ENCODE results near the gene ARL2. TPM values are rescaled to one million over a fixed set of nuclear protein-coding genes. Genes with fewer than 3 reads are reported as not detected.
A peak's percentile ranks its signal among the peaks of the same experiment; 100 is the strongest.

ARL2 gene
- 73.0 TPM for polyA plus RNA-seq (2013)

DNA sequence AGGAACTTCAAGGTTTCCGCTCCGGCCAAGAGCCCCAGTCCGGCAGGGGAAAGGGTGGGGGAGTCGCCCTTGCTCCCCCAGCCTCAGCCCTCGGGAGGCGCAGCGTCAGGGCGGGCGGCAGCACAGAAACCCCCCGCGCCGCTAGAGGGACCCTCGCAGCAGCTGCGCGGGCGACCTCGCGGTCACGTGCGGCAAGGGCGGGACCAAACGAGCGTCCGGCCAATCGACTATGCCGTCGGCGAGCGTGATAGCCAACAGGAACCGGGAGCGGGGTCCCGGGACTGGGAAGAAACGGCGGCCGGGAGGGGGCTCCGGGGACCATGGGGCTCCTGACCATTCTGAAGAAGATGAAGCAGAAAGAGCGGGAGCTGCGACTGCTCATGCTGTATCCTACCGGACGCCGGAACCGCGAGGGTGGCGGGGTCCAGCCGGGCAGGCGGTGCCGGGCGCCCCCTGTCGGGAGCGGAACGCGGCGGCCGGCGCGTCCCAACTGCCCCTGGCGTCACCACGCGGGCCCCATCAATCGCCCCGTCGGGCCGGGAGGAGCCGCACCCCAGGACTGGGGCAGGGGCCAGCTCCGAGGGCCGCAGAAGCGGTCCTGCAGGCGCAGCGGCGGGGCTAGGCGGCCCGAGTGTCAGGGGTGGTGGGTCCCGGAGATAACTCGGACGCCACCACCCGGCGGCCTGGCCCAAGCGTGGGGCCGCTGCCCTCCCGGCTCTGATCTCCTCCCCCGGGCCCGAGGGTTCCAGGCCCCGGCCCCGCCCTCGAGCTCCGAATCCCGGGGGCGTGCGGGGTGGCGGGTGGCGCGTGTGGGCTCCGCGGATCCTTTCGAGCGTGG lies at the start of gene ARL2:
TSS of gene ARL2 (plus strand) at position 273 of the 838 bp plus-strand sequence. CDS start at position 321, 48 bp downstream.
- Histone ChIP-seq H3K4me1 (ENCODE audit: control extremely low read depth in 1 of 4, control insufficient read depth in 4 of 4, insufficient read depth in 4 of 4, low read length in 3 of 4) (peaks cover 0 to 27% (median 24%) of the 10 kb centered on the region in 4 experiments), H3K4me3 (ENCODE audit: control insufficient read depth in 1 of 7, extremely low read depth in 1 of 7, insufficient read depth in 4 of 7, low read depth in 2 of 7, low read length in 6 of 7) (peak within 1 kb of the TSS; percentile 65 to 82 (median 70)), H3K36me3 (ENCODE audit: control insufficient read depth in 4 of 4, insufficient read depth in 4 of 4, low read length in 3 of 4) (peaks cover 0 to 25% (median 14%) of the 10 kb centered on the region in 4 experiments), H3K27ac (ENCODE audit: insufficient read depth in 1 of 2, low read depth in 1 of 2, low read length in 2 of 2, poor library complexity in 1 of 2, severe bottlenecking in 2 of 2) (peak within 1 kb of the TSS; percentile 90 to 93), H3K27me3 (replicated peaks in 2 of 5; ENCODE audit: control insufficient read depth in 4 of 5, insufficient read depth in 5 of 5, low read length in 4 of 5) (no peaks in the 10 kb centered on the region), H3K9me3 (ENCODE audit: control extremely low read depth in 1 of 5, control insufficient read depth in 4 of 5, insufficient read depth in 2 of 5, low read depth in 1 of 5, low read length in 4 of 5) (no peaks in the 10 kb centered on the region)
- ChIA-PET POLR2A (interaction anchor here (0.6 to 1.6 kb wide), 5 partner anchors 10 to 412 kb away, joined by 3 to 5 read pairs (median 3); partner anchors contain the start of gene ZNHIT2), CTCF (interaction anchor here (0.7 to 3.3 kb wide), 24 partner anchors 12 to 178 kb away, joined by 3 to 41 read pairs (median 4); partner anchors contain the start of genes BATF2, SAC3D1, SNX15 and TM7SF2)
- peak; percentile 95 to 96 (median 95) for DNase-seq
- 0% methylated on average over 89 of the region's 96 CpGs for WGBS (ENCODE audit: insufficient coverage)

DNA sequence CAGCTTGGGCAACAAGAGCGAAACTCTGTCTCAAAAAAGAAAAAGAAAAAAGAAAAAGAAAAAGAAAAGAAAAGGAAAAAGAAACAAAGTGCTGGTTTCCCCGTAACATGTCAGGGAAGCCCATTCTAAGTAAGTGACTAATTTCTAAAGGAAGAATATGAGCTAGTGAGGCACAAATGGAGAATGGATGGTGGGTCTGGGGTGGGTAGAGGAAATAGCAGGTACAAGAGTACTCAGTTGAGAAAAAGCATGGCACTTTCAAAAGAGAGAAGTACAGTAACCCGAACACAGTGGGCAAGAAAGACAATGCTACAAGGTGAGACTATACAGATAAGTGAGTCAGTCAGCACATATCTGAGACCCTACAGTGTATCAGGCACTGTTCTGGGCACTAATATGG lies 46.6 kb upstream of the ARL2 start:
- H3K4me3 ChIP-seq (ENCODE audit: control insufficient read depth in 1 of 7, extremely low read depth in 1 of 7, insufficient read depth in 4 of 7, low read depth in 2 of 7, low read length in 6 of 7): no peak overlapping the region
- CTCF ChIA-PET: interaction anchor here (1.6 kb wide), 1 partner anchor 29 kb away, joined by 5 read pairs; the partner anchor contains the start of gene BATF2
- no peak for DNase-seq
- 97% methylated on average over 3 of the region's 3 CpGs for WGBS (ENCODE audit: insufficient coverage)
- peaks cover 0 to 12% (median 9%) of the 10 kb centered on the region in 4 experiments for H3K4me1 ChIP-seq (ENCODE audit: control extremely low read depth in 1 of 4, control insufficient read depth in 4 of 4, insufficient read depth in 4 of 4, low read length in 3 of 4)
- H3K36me3 ChIP-seq (ENCODE audit: control insufficient read depth in 4 of 4, insufficient read depth in 4 of 4, low read length in 3 of 4): no peaks in the 10 kb centered on the region
- H3K27ac ChIP-seq (ENCODE audit: insufficient read depth in 1 of 2, low read depth in 1 of 2, low read length in 2 of 2, poor library complexity in 1 of 2, severe bottlenecking in 2 of 2): no peak overlapping the region
- H3K27me3 ChIP-seq (replicated peaks in 2 of 5; ENCODE audit: control insufficient read depth in 4 of 5, insufficient read depth in 5 of 5, low read length in 4 of 5): peaks cover 0 to 16% (median 7%) of the 10 kb centered on the region in 5 experiments
- no peaks in the 10 kb centered on the region for H3K9me3 ChIP-seq (ENCODE audit: control extremely low read depth in 1 of 5, control insufficient read depth in 4 of 5, insufficient read depth in 2 of 5, low read depth in 1 of 5, low read length in 4 of 5)
- POLR2A ChIA-PET: interaction anchor here (1.0 kb wide), 1 partner anchor 12 kb away, joined by 4 read pairs; no protein-coding TSS in a partner anchor

DNA sequence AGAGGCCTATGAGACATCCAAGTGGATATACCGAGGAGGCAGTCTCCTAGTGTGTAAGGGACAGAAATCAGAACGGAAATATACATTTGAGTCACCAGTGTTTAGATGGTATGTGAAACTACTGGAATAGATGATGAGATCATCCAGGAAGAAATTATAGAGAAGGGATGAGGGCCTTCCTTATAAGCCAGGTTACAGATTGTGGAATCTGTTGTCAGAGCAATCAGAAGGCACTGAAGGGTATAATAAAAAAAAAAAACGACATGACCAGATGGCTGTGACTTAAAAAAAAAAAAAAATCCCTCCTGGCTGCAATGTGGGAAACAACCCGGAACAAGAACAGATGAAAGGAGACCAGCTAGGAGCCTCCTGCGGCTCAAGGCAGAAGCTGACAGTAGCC lies 44.8 kb upstream of the ARL2 start:
- Histone ChIP-seq H3K4me3 (ENCODE audit: control insufficient read depth in 1 of 7, extremely low read depth in 1 of 7, insufficient read depth in 4 of 7, low read depth in 2 of 7, low read length in 6 of 7) (no peak overlapping the region), H3K4me1 (ENCODE audit: control extremely low read depth in 1 of 4, control insufficient read depth in 4 of 4, insufficient read depth in 4 of 4, low read length in 3 of 4) (peaks cover 0 to 12% (median 9%) of the 10 kb centered on the region in 4 experiments), H3K27ac (ENCODE audit: insufficient read depth in 1 of 2, low read depth in 1 of 2, low read length in 2 of 2, poor library complexity in 1 of 2, severe bottlenecking in 2 of 2) (no peak overlapping the region), H3K27me3 (replicated peaks in 2 of 5; ENCODE audit: control insufficient read depth in 4 of 5, insufficient read depth in 5 of 5, low read length in 4 of 5) (peaks cover 0 to 18% (median 7%) of the 10 kb centered on the region in 5 experiments), H3K9me3 (ENCODE audit: control extremely low read depth in 1 of 5, control insufficient read depth in 4 of 5, insufficient read depth in 2 of 5, low read depth in 1 of 5, low read length in 4 of 5) (no peaks in the 10 kb centered on the region), H3K36me3 (ENCODE audit: control insufficient read depth in 4 of 4, insufficient read depth in 4 of 4, low read length in 3 of 4) (no peaks in the 10 kb centered on the region)
- no peak for DNase-seq
- POLR2A ChIA-PET: no interaction called here
- CTCF ChIA-PET: interaction anchor here (1.2 kb wide), 1 partner anchor 16 kb away, joined by 3 read pairs; no protein-coding TSS in a partner anchor
- WGBS (ENCODE audit: insufficient coverage): 81% methylated on average over 5 of the region's 5 CpGs

- Histone ChIP-seq H3K4me3 (ENCODE audit: control insufficient read depth in 1 of 7, extremely low read depth in 1 of 7, insufficient read depth in 4 of 7, low read depth in 2 of 7, low read length in 6 of 7) (no peak overlapping the region), H3K36me3 (ENCODE audit: control insufficient read depth in 4 of 4, insufficient read depth in 4 of 4, low read length in 3 of 4) (no peaks in the 10 kb centered on the region), H3K9me3 (ENCODE audit: control extremely low read depth in 1 of 5, control insufficient read depth in 4 of 5, insufficient read depth in 2 of 5, low read depth in 1 of 5, low read length in 4 of 5) (no peaks in the 10 kb centered on the region), H3K4me1 (ENCODE audit: control extremely low read depth in 1 of 4, control insufficient read depth in 4 of 4, insufficient read depth in 4 of 4, low read length in 3 of 4) (peaks cover 0 to 12% (median 9%) of the 10 kb centered on the region in 4 experiments), H3K27ac (ENCODE audit: insufficient read depth in 1 of 2, low read depth in 1 of 2, low read length in 2 of 2, poor library complexity in 1 of 2, severe bottlenecking in 2 of 2) (no peak overlapping the region), H3K27me3 (replicated peaks in 2 of 5; ENCODE audit: control insufficient read depth in 4 of 5, insufficient read depth in 5 of 5, low read length in 4 of 5) (peaks cover 0 to 18% (median 7%) of the 10 kb centered on the region in 5 experiments)
- DNase-seq: peak in 2 of 3 donors; percentile 24 to 37
- ChIA-PET CTCF (no interaction called here), POLR2A (no interaction called here)
- 85% methylated on average over 7 of the region's 8 CpGs for WGBS (ENCODE audit: insufficient coverage)
Measured at GRCh38 chr11:64970731-64971151, 43.2 kb upstream of the ARL2 start.

- H3K4me3 ChIP-seq (ENCODE audit: control insufficient read depth in 1 of 7, extremely low read depth in 1 of 7, insufficient read depth in 4 of 7, low read depth in 2 of 7, low read length in 6 of 7): peak within 1 kb of the TSS in 4 of 7 experiments; percentile 25 to 56 (median 42)
- peak; percentile 79 to 90 (median 86) for DNase-seq
- peaks cover 0 to 18% (median 7%) of the 10 kb centered on the region in 5 experiments for H3K27me3 ChIP-seq (replicated peaks in 2 of 5; ENCODE audit: control insufficient read depth in 4 of 5, insufficient read depth in 5 of 5, low read length in 4 of 5)
- ChIA-PET CTCF (no interaction called here), POLR2A (no interaction called here)
- no peaks in the 10 kb centered on the region for H3K9me3 ChIP-seq (ENCODE audit: control extremely low read depth in 1 of 5, control insufficient read depth in 4 of 5, insufficient read depth in 2 of 5, low read depth in 1 of 5, low read length in 4 of 5)
- H3K27ac ChIP-seq (ENCODE audit: insufficient read depth in 1 of 2, low read depth in 1 of 2, low read length in 2 of 2, poor library complexity in 1 of 2, severe bottlenecking in 2 of 2): no peak within 1 kb of the TSS
- H3K4me1 ChIP-seq (ENCODE audit: control extremely low read depth in 1 of 4, control insufficient read depth in 4 of 4, insufficient read depth in 4 of 4, low read length in 3 of 4): peaks cover 0 to 12% (median 9%) of the 10 kb centered on the region in 4 experiments
- WGBS (ENCODE audit: insufficient coverage): 21% methylated on average over 60 of the region's 69 CpGs
- no peaks in the 10 kb centered on the region for H3K36me3 ChIP-seq (ENCODE audit: control insufficient read depth in 4 of 4, insufficient read depth in 4 of 4, low read length in 3 of 4)
Measured at GRCh38 chr11:64971421-64972233, 42.3 kb upstream of the ARL2 start, which contains the start of gene MAJIN. TSS of gene MAJIN (minus strand) at chr11:64972108. CDS start at chr11:64959405, 12,703 bp downstream.

GRCh38 chr11:64974124-64974523 lies 39.8 kb upstream of the ARL2 start:
- Histone ChIP-seq H3K4me3 (ENCODE audit: control insufficient read depth in 1 of 7, extremely low read depth in 1 of 7, insufficient read depth in 4 of 7, low read depth in 2 of 7, low read length in 6 of 7) (no peak overlapping the region), H3K9me3 (ENCODE audit: control extremely low read depth in 1 of 5, control insufficient read depth in 4 of 5, insufficient read depth in 2 of 5, low read depth in 1 of 5, low read length in 4 of 5) (no peaks in the 10 kb centered on the region), H3K36me3 (ENCODE audit: control insufficient read depth in 4 of 4, insufficient read depth in 4 of 4, low read length in 3 of 4) (no peaks in the 10 kb centered on the region), H3K4me1 (ENCODE audit: control extremely low read depth in 1 of 4, control insufficient read depth in 4 of 4, insufficient read depth in 4 of 4, low read length in 3 of 4) (peaks cover 0 to 12% (median 9%) of the 10 kb centered on the region in 4 experiments), H3K27ac (ENCODE audit: insufficient read depth in 1 of 2, low read depth in 1 of 2, low read length in 2 of 2, poor library complexity in 1 of 2, severe bottlenecking in 2 of 2) (no peak overlapping the region), H3K27me3 (replicated peaks in 2 of 5; ENCODE audit: control insufficient read depth in 4 of 5, insufficient read depth in 5 of 5, low read length in 4 of 5) (peaks cover 0 to 18% (median 7%) of the 10 kb centered on the region in 5 experiments)
- 95% methylated on average over 3 of the region's 5 CpGs for WGBS (ENCODE audit: insufficient coverage)
- ChIA-PET POLR2A (no interaction called here), CTCF (no interaction called here)
- no peak for DNase-seq

All from common myeloid progenitor, CD34-positive (primary cell).